ENCODE measurements around the gene USP6NL.

- TF ChIP-seq CTCF (IDR thresholded peaks at IDR 0.05) (no peak), POLR2A (IDR thresholded peaks at IDR 0.05) (no peak)
These were observed 4.6 kb upstream of the USP6NL start for GRCh38 chr10:11616021-11616420.
